H1 (cell line): Measurements from ENCODE around the gene COX14.

ENCODE experiments used
- CHD1 ChIP-seq: IDR thresholded peaks from 2 replicates; pipeline ENCODE4 v1.6.1; 2012; ENCODE audit warnings: low read depth, low read length, improper control_type of control experiment
- EGR1 ChIP-seq: IDR thresholded peaks from 2 replicates; pipeline ENCODE4 v1.6.1; 2011; ENCODE audit warnings: low read depth, low read length, borderline replicate concordance
- EP300 ChIP-seq, 2 experiments: IDR thresholded peaks; 1 replicate in 1 of 2; 2 replicates in 1 of 2; pipeline ENCODE4 v1.6.1; 2011 to 2012; ENCODE audit warnings: low read depth in 2 of 2, low read length in 2 of 2, mild to moderate bottlenecking in 2 of 2, borderline replicate concordance in 1 of 2, inconsistent platforms in 1 of 2, moderate library complexity in 1 of 2
- GTF2F1 ChIP-seq: IDR thresholded peaks from 2 replicates; pipeline ENCODE4 v1.6.1; 2012; ENCODE audit warnings: low read depth, low read length, improper control_type of control experiment, borderline replicate concordance
- JUND ChIP-seq: IDR thresholded peaks from 2 replicates; pipeline ENCODE4 v1.6.1; 2011; ENCODE audit warnings: mild to moderate bottlenecking, improper control_type of control experiment, low read length
- KDM1A ChIP-seq: fragments of 200-600, 300-600 bp; sonication (generic); IDR thresholded peaks from 2 replicates; pipeline ENCODE4 v1.7.1; 2016; ENCODE audit warnings: mild to moderate bottlenecking, low read length, borderline replicate concordance
- POLR2A ChIP-seq, 2 experiments: IDR thresholded peaks; 1 replicate in 1 of 2; 2 replicates in 1 of 2; pipeline ENCODE4 v1.6.1; 2011; ENCODE audit warnings: low read depth in 2 of 2, low read length in 2 of 2, mild to moderate bottlenecking in 2 of 2; ENCODE audit errors: control extremely low read depth in 1 of 2
- POLR2AphosphoS5 ChIP-seq: IDR thresholded peaks from 2 replicates; pipeline ENCODE4 v1.6.1; 2011; ENCODE audit warnings: low read depth, low read length
- RFX5 ChIP-seq: IDR thresholded peaks from 2 replicates; pipeline ENCODE4 v1.6.1; 2011; ENCODE audit warnings: low read depth, low read length, improper control_type of control experiment, borderline replicate concordance
- SIN3A ChIP-seq, 2 experiments: IDR thresholded peaks in 1 of 2; conservative IDR thresholded peaks in 1 of 2; 2 replicates each; pipeline ENCODE4 v1.6.1; 2011 to 2012; ENCODE audit warnings: low read length in 2 of 2, improper control_type of control experiment in 1 of 2, low read depth in 1 of 2, mild to moderate bottlenecking in 1 of 2
- SP1 ChIP-seq: IDR thresholded peaks from 2 replicates; pipeline ENCODE4 v1.6.1; 2011; ENCODE audit warnings: low read depth, low read length
- TAF7 ChIP-seq: optimal IDR thresholded peaks from 2 replicates; pipeline ENCODE3; 2011; ENCODE audit warnings: low read depth, mild to moderate bottlenecking, inconsistent platforms, low read length, moderate library complexity, borderline replicate concordance
- TEAD4 ChIP-seq: IDR thresholded peaks from 2 replicates; pipeline ENCODE4 v1.6.1; 2012; ENCODE audit warnings: low read depth, low read length, inconsistent platforms, mixed read lengths
- TF ChIP-seq, protein P1 (sequence below), 3 experiments: IDR thresholded peaks; 1 replicate in 2 of 3; 2 replicates in 1 of 3; pipeline versions ENCODE4 v1.5.1 to v1.6.1; 2011; ENCODE audit warnings: low read length in 3 of 3, mild to moderate bottlenecking in 3 of 3, inconsistent platforms in 2 of 3, low read depth in 1 of 3, moderate library complexity in 1 of 3; ENCODE audit not compliant: insufficient read depth in 1 of 3; ENCODE audit errors: control extremely low read depth in 1 of 3

DNA sequence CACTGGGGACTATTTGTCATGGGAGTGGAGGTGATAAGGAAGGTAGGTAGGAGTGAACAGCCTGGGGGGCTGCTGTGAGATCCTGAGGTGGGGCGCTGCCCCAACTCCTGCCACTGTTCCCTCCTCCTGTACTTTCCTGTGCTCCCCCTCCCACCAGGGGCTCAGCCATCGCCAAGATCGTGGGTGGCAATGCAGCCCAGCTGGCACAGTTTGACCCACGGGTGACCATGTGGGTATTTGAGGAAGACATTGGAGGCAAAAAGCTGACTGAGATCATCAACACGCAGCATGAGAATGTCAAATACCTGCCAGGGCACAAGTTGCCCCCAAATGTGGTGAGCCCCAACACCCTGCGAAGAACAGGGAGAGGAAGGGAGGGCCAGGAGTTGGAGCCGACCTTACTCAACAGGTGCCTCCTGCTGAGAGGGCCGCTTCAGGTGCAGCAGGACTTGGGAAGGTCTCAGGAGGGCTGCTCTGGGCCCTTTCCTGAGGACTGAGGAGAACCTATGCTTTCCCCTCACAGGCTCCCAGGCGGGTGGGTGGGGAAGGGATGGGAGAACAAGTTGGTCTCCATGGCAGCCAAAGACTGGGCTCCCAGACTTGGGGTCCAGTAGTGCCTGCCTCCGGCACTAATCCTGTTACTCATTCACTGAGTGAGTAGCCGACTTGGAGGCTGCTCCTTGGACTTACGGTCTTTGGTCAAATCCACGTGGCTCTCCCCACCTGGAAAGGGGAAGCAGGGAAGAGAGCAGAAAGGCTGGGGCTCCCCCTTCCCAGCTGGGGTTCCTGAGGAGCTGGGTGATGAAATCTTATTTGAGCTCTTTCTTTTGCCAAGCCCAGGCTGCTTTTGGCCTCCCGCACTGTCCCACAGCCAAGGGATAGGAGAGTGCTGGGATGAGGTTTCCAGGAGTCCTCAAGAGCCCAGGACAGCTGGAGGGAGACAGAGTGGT, 7.3 kb upstream of the COX14 start:
- no peak for TF ChIP-seq RFX5
- no peak for TF ChIP-seq TEAD4
- no peak for TF ChIP-seq POLR2A (IDR thresholded peaks at IDR 0.05; ENCODE audit: control extremely low read depth in 1 of 2, low read depth in 2 of 2, low read length in 2 of 2)
- no peak for TF ChIP-seq SIN3A (conservative IDR thresholded peaks at IDR 0.05 in 1 of 2, IDR thresholded peaks at IDR 0.05 in 1 of 2; ENCODE audit: low read depth in 1 of 2, low read length in 2 of 2)
- TF ChIP-seq, protein P1, sequence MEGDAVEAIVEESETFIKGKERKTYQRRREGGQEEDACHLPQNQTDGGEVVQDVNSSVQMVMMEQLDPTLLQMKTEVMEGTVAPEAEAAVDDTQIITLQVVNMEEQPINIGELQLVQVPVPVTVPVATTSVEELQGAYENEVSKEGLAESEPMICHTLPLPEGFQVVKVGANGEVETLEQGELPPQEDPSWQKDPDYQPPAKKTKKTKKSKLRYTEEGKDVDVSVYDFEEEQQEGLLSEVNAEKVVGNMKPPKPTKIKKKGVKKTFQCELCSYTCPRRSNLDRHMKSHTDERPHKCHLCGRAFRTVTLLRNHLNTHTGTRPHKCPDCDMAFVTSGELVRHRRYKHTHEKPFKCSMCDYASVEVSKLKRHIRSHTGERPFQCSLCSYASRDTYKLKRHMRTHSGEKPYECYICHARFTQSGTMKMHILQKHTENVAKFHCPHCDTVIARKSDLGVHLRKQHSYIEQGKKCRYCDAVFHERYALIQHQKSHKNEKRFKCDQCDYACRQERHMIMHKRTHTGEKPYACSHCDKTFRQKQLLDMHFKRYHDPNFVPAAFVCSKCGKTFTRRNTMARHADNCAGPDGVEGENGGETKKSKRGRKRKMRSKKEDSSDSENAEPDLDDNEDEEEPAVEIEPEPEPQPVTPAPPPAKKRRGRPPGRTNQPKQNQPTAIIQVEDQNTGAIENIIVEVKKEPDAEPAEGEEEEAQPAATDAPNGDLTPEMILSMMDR (IDR thresholded peaks at IDR 0.05; ENCODE audit: control extremely low read depth in 1 of 3, insufficient read depth in 1 of 3, low read depth in 1 of 3, low read length in 3 of 3), result no peak
- no peak for TF ChIP-seq SP1
- no peak for TF ChIP-seq TAF7
- TF ChIP-seq GTF2F1, result no peak
- TF ChIP-seq KDM1A, result no peak
- TF ChIP-seq POLR2AphosphoS5, result no peak
- no peak for TF ChIP-seq JUND
- no peak for TF ChIP-seq EGR1
- TF ChIP-seq CHD1, result no peak
- TF ChIP-seq EP300 (IDR thresholded peaks at IDR 0.05; ENCODE audit: borderline replicate concordance in 1 of 2, low read depth in 2 of 2, low read length in 2 of 2), result no peak
